GM18519 (cell line): ENCODE results near the gene FNDC3A.

Experiments
- ATAC-seq: cut with Tn5 transposase; IDR thresholded peaks from one replicate; pipeline ENCODE4 v1.9.1; 2021; ENCODE audit warnings: mild to moderate bottlenecking, moderate library complexity; ENCODE audit not compliant: unreplicated experiment, low FRiP score

Gene FNDC3A

DNA sequence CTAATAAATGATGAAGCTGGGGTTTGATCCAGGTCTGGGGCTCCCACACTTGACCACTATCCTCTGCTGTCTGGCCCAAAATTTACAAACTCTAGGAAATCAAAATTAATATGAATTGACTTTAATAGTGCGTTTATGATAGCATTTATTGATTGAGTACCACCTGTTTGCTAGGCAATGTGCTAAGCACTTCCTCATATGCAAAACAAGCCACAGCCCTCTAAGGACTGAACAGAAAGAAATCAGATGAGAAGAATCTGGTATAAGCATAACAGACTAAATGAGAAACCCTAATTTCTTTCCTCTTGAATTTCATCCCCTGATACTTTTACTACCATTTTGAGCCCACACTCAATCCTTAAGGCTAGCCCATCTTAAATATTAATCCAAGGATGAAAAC lies 237.8 kb downstream of the FNDC3A start:
- ATAC-seq, result no peak

DNA sequence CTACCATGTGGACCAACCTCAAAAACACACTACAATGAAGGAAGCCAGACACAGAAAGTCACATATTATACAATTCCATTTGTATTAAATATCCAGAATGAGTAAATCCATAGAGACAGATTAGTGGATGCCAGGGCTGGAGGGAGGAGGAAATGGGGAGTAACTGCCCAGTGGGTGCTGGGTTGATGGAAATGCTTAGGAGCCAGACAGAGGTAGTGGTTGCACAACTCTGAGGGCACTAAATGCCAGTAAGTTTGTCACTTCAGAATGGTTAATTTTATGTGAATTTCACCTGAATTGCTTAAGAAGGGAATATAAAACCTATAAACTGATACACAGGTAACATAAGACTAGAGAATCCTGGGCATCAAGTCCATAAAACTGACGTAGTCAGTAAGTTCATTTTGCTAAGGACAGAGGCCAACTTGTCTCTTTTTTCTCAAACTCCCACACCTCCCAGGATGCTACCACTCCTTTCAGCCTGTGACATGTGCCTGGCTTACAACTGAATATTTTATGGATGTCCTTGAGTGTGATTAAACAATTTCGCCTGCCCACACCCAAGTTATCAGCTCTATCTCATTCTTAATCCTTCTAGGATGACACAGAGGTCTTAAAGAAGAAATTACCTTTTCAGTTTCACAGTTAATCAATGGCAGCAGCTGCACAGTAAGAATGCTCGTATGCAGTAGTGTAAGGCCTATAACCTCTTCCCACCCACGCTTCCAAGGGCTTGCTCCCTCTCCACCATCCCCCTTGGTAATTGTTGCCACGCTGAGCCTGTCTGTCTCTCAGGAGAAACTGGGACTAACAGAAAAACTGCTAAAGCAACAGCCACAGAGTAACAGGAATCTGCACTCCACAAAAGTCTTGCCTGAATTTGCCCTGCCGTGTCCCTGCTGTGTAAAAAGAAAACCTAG lies 238.5 kb downstream of the FNDC3A start:
- no peak for ATAC-seq

DNA sequence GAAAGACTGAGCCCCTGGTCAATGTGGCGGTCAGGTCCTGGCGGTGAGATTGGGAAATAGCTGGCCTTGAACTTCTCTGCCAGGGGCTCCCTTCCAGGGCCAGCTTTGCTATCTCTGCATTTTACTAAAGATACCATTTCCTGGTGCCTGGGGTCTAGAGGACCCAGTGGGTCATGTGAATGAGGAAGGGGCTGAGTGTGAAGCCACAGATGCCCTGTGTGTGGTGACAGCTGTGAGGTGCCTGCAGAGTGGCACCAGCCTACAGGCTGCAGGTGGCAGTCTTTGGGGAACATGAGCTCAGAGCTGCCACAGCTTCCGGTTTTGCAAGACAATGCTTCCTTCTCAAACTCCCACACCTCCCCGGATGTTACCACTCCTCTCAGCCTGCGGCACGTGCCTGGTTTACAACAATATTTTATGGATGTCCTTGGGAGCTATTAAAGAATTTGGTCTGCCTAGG lies 239.2 kb downstream of the FNDC3A start:
- ATAC-seq, result peak; percentile 50

DNA sequence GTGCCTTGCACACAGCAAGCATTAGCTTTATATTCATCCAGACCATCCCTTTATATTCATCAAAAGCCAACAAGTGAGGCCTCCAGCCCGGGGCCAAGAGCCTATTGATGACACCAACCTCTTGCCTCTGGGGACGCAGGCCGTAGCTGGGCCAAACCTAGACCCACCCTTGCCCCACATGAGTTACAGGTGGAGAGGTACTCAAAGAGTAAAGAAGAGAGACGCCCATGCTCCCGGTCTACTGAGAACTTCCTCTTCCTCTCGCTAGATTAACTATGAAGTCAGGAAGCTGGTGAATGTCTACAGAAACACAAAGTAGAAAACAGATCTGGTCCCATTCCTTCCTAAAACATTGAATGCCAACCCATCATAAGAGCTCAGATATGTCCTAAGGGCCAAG lies 240.6 kb downstream of the FNDC3A start:
- no peak for ATAC-seq

DNA sequence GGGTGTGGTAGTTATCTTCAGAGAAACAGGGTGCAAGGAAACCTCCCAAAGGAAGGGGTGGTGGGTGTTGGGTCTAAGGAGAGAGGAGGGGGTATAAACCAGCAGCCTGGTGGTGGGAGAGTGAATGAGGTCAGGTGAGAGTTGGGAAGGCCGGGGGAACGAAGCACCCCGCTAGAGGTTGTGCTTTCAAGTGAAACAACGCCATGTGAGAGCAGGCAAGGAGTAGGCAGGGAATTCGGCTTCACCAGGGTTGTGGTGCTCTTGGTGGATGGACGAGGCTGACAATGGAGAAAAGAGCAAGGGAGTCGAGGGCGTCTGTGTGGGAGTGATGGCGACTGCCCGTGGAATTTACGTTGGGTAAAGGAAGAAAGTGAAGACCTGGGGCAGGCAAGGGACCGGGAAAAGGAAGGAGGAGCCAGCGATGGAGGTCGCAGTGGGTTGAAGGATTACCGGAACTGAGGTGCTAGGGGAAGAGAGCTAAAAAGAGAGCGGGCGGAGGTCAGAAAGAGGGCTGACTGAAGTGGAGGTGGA lies 242.3 kb downstream of the FNDC3A start:
- no peak for ATAC-seq

DNA sequence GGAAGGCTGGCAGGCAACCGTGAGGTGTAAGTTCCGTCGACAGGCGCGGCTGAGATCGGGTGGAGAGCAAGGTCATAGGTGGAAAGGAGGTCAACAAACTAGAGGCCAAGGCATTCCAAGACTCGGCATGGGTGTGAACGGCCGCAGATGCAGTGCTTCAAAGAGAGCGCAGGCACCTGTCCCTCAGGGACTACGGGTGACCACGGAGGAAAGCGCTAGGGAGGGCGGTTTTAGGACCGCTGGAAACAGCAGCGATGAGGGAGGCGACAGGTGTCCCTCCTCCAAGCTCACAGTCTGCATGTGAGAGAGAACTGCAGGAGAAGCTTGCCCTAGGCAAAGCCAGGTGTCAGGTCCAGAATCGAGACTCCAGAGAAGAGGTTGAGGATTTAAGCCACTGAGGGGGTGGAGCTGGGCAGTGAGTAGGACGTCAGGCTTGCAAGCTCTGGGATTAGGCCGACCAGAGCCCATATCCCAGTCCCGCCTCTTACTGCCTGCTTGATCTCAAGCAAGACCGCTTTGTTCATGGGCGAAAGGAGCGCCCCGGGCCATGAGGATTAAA lies 242.9 kb downstream of the FNDC3A start:
- no peak for ATAC-seq

DNA sequence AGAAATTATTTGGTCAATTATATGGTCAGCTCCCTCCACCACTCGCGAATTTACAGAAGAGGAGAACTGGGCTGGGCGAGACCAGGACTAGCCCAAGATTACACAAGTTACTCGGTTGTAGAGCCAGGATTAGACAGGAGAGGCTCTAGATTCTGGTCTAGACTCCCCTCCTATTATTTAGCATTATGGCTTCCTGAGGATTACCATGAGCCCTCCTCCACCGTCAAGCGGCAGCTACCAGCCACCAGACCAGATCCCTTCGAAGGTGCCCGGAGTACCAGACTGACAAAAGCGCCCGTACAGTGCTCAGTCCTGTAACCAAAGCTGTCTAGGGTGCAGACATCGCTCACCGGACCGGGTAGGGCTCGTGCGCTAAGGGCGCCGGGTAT lies 243.9 kb downstream of the FNDC3A start:
- no peak for ATAC-seq

DNA sequence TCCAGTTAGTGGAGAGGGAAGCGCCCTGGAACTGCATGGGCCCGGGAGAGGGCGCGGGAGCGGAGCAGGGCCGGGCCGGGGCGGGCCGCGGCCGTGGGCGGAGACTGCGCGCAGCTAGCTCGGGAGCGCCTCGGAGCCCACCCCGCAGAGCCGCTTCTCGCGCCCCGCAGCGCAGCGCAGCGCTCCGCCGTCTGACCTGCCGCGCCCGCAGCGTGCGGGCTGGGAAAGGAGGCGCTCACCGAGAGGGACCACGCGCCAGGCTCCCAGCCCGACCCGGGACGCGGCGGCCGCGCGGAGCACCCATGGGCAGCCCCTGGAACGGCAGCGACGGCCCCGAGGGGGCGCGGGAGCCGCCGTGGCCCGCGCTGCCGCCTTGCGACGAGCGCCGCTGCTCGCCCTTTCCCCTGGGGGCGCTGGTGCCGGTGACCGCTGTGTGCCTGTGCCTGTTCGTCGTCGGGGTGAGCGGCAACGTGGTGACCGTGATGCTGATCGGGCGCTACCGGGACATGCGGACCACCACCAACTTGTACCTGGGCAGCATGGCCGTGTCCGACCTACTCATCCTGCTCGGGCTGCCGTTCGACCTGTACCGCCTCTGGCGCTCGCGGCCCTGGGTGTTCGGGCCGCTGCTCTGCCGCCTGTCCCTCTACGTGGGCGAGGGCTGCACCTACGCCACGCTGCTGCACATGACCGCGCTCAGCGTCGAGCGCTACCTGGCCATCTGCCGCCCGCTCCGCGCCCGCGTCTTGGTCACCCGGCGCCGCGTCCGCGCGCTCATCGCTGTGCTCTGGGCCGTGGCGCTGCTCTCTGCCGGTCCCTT lies 244.5 kb downstream of the FNDC3A start, which contains the start of gene MLNR:
Gene MLNR (plus strand): TSS at position 303 of the 820 bp plus-strand sequence. CDS start 0 bp downstream, at position 303.
- no peak for ATAC-seq

DNA sequence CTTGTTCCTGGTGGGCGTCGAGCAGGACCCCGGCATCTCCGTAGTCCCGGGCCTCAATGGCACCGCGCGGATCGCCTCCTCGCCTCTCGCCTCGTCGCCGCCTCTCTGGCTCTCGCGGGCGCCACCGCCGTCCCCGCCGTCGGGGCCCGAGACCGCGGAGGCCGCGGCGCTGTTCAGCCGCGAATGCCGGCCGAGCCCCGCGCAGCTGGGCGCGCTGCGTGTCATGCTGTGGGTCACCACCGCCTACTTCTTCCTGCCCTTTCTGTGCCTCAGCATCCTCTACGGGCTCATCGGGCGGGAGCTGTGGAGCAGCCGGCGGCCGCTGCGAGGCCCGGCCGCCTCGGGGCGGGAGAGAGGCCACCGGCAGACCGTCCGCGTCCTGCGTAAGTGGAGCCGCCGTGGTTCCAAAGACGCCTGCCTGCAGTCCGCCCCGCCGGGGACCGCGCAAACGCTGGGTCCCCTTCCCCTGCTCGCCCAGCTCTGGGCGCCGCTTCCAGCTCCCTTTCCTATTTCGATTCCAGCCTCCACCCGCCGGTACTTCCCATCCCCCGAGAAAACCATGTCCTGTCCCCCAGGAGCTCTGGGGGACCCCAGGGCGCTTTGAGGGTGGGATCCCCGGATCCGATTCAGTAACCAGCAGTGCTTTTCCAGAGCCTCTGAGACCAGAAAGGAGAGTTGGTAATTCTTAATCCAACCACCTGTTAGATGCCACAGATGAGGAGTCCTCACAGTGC lies 245.3 kb downstream of the FNDC3A start:
- ATAC-seq, result no peak

DNA sequence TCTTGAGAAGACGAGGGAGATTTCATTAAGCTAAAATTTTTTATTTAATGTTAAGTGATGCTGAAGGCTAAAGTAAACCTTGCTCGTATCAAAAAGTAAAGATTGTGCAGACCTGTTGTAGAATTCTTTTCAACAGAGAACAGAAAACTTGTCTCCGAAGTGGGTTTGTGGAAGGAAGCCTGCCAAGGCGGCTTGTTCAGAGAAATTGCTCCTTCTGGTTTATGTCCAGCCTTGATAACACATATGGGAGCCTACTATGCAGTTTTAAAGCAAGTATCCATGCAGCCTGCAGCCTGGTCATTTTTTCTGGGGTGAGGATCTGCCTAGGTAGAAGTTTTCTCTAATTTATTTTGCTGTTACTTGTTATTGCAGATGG lies 245.9 kb downstream of the FNDC3A start:
- ATAC-seq, result no peak

DNA sequence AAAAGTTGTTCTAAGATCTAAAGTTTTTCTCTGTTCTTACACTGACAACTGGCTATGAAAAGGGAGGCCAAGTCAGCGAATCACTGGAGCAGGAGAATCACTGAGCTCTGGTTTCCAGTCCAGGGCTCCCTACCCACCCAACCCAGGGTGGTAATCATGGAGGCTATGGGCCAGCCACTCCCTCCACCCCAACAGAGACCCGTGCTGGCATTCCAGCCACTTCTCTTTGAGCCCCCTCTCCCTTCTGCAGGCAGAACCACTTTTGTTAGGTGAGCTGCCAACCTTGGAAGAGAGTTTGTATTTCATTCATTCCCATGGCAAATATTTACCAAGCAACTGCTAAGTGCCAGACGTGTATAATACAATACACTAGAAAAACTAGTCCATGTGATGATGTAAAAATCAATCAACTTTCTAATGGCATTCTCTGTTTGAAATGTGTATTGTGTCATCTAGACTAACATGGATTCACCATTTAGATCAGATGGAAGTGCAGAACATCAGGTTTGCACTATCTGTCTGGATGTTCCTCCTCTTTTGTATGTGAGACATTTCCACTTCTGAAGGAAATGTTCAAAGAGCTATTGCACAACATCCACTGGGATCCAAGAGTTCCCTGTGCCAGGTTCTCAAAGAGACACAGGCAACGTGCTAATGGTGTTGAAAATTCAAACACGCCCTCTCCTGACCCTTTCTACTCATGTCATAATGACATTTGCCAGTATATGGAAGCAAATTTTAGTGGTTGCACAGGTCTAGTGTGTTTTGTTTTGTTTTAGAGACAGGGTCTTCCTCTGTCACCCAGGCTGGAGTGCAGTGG lies 249.7 kb downstream of the FNDC3A start:
- ATAC-seq, result no peak

DNA sequence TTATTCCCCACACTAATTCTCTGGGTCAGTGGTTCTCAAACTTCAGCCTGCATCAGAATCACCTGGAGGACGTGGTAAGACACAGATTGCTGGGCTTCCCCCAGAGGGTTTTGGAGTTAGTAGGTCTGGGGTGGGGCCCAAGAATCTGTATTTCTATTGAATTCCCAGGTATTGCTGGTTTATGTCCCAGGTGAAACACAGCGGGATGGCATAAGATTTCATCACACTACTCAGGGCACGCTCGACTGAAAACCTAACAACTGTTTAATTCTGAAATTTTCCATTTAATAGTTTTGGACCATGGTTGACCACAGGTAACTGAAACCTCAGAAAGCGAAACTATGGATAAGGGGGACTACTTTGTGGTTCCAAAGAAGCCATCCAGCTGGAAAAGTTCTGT lies 250.9 kb downstream of the FNDC3A start:
- ATAC-seq, result no peak

DNA sequence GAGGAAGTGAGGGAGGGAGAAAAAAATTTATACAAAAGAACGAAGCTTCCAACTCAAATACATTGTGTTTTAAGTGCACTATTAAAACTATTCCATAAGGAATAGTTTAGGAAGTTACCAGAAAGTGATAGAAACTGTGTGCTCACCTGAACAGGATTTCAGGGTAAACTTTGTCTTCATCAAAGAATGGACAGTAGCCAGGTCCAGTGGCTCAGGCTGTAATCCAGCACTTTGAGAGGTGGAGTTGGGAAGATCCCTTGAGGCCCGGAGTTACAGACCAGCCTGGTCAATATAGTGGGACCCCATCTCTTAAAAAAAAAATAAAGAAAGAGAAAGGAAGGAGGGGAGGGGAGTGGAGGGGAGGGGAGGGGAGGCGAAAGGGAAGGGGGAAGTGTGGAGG lies 259.0 kb downstream of the FNDC3A start:
- ATAC-seq, result no peak

DNA sequence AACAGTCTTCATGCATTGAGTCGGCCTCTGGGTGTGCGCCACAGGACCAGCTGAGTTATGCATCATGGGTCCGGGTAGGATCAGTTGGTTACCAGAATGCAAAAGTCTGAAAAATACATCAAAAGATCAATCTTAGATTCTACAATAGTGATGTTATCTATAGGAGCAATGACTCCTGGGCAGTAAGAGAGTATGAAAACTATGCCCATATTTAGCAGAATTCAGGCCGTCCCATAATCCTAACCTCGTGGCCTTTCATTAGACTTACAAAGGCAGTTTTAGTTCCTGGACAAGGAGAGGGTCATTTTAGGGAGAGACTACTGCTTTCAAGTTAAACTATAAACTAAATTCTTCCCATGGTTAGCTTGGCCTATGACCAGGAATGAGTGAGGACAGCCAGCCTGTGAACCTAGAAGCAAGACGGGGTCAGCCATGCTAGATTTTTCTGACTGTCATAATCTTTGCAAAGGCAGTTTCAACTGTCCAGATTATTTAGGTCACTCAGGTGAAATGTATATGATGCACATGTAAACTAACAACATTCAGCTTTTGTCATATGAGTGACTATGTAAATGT lies 260.2 kb downstream of the FNDC3A start:
- ATAC-seq, result no peak

DNA sequence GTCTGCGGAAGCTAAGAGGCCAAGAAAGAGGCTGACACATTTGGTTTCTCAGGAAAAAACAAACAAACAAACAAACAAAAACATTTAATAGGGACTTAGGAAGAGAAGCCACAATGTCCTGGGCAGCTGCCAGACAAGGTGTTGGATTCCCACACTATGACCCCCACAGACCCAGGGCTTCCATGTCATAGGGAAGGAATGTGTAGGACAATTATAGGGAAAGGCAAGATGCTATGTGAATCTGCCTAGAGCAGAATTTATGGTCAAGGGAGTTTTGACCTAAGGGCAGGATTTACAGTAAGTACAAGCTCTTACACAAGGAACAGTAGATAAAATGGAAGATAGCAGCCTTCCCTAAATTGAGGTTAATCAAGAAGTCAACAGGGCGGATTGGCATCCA lies 262.9 kb downstream of the FNDC3A start:
- ATAC-seq, result no peak

DNA sequence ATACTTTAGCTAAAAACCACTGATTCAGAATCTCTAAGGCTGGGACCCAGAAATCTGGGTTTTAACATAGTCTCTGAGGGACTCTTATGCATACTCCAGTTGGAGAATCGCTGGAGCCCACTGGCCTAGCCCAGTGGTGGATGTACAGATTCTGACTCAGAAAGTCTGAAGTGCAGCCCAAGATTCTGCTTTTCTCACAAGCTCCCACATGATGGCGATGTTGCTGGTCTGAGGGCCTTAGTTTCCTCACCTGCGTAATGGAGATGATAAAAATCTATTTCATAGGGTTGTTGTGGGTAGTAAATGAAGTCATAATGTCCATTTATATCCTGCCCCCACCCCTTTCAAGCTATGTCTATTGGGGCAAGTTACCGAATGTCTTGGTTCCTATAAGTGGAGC lies 264.3 kb downstream of the FNDC3A start:
- ATAC-seq, result no peak

DNA sequence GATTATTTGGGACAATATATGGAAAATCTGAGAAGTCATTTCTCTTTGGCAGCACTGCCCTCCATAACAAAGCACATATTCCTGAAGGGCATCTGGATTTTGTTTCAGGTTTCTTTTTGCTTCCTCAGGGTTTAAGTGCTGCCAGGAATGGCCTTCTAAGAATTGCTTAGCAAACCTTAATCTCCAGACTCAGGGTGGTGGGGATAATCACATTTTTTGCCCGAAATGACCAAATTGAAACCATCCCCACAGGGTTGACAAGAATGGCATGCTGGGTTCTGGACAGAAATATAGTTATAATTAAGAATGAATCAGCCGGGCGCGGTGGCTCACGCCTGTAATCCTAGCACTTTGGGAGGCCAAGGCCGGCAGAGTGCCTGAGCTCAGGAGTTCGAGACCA lies 265.6 kb downstream of the FNDC3A start:
- no peak for ATAC-seq

DNA sequence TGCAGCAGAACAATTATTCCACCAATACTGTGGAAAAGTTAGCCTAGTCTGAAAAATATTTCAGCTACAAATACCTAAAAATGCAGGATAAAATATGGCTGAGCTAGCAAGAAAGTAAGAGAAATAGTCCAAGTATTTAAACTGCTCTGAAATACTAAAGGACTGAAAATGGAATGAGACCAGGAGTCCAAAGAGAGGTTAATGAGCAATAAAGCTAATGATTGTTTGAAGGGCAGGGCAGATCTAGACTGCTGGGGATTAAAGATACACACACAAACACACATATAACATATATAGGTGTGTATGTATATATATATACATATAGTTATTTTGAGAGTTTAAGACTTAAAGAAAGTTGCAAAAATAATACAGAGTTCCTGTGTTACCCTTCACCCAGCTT lies 269.4 kb downstream of the FNDC3A start:
- no peak for ATAC-seq
